Measurements from ENCODE around the gene CACTIN.
"Not testable (repeated sequence)": the region's sequence is repeated elsewhere in the genome, so short reads cannot be mapped to it uniquely, and the experiment has no call there.

CACTIN gene

GRCh38 chr19:3586707-3587346 is 39.8 kb downstream of the CACTIN start:
- Histone ChIP-seq H3K9ac (ENCODE audit: low read depth, low read length) (no peak overlapping the region), H3K4me3 (ENCODE audit: low read length) (no peak overlapping the region), H3K4me1 (ENCODE audit: control insufficient read depth, insufficient read depth, low read length) (peaks cover 6% of the 10 kb centered on the region), H3K4me2 (ENCODE audit: low read length) (no peak overlapping the region), H3K36me3 (ENCODE audit: insufficient read depth, low read length) (no peaks in the 10 kb centered on the region), H3K9me3 (replicated peaks; ENCODE audit: low read length) (no peaks in the 10 kb centered on the region), H3K27me3 (ENCODE audit: control insufficient read depth, insufficient read depth, low read length) (peaks cover 33% of the 10 kb centered on the region)

GRCh38 chr19:3586127-3586626 is 40.4 kb downstream of the CACTIN start:
- H3K4me2 ChIP-seq (ENCODE audit: low read length) = no peak overlapping the region
- H3K27me3 ChIP-seq (ENCODE audit: control insufficient read depth, insufficient read depth, low read length) = peaks cover 27% of the 10 kb centered on the region
- H3K9me3 ChIP-seq (replicated peaks; ENCODE audit: low read length) = no peaks in the 10 kb centered on the region
- no peaks in the 10 kb centered on the region for H3K36me3 ChIP-seq (ENCODE audit: insufficient read depth, low read length)
- H3K4me1 ChIP-seq (ENCODE audit: control insufficient read depth, insufficient read depth, low read length) = peaks cover 6% of the 10 kb centered on the region
- H3K4me3 ChIP-seq (ENCODE audit: low read length) = no peak overlapping the region
- no peak overlapping the region for H3K9ac ChIP-seq (ENCODE audit: low read depth, low read length)

DNA sequence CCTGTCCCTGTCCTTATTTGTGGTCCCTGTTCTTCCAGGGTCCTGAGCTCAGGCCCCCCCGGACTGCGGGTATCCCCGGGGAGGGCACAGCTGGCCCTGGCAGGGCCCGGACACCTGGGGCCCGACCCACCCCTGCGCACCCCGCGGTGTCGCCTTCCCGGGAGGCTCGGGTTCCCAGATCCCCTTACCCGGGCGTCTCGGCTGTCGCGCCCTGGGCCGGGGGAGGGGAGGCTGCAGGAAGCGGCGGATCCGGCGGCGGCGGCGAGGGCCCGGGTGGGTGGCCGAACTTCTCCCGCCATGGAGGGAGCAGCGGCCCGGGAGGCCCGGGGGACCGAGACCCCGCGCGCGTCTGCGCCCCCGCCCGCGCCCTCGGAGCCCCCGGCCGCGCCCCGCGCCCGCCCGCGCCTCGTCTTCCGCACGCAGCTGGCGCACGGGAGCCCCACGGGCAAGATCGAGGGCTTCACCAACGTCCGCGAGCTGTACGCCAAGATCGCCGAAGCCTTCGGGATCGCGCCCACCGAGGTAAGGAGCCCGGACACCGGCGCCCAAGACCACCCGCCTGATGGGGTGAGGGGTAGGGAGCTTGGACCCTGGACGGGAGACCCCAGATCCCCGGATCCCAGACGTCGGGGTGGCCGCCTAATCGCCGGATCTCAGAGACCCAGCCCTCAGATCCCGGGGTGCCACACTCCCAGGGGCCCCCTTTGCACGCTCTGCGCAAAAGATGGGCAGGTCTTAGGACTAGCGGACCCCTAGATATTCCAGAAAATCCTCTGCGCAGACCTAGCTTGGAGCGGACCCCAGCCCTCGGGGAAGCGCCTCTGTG is 41.1 kb downstream of the CACTIN start, which contains the start of gene GIPC3:
Gene GIPC3, plus strand, starts transcription at position 178 of the 826 bp plus-strand sequence. Its CDS starts 120 bp downstream, at position 298.
- Histone ChIP-seq H3K4me3 (ENCODE audit: low read length) (peak within 1 kb of the TSS; percentile 23), H3K4me1 (ENCODE audit: control insufficient read depth, insufficient read depth, low read length) (peaks cover 10% of the 10 kb centered on the region), H3K36me3 (ENCODE audit: insufficient read depth, low read length) (no peaks in the 10 kb centered on the region), H3K9ac (ENCODE audit: low read depth, low read length) (no peak within 1 kb of the TSS), H3K27me3 (ENCODE audit: control insufficient read depth, insufficient read depth, low read length) (peaks cover 25% of the 10 kb centered on the region), H3K4me2 (ENCODE audit: low read length) (peak within 1 kb of the TSS; percentile 55), H3K9me3 (replicated peaks; ENCODE audit: low read length) (no peaks in the 10 kb centered on the region)

- not testable (repeated sequence) for H3K9me3 ChIP-seq (replicated peaks; ENCODE audit: low read length); H3K36me3 ChIP-seq (ENCODE audit: insufficient read depth, low read length); H3K9ac ChIP-seq (ENCODE audit: low read depth, low read length); H3K4me3 ChIP-seq (ENCODE audit: low read length); H3K4me2 ChIP-seq (ENCODE audit: low read length)
- Histone ChIP-seq H3K4me1 (ENCODE audit: control insufficient read depth, insufficient read depth, low read length) (peaks cover 19% of the 10 kb centered on the region), H3K27me3 (ENCODE audit: control insufficient read depth, insufficient read depth, low read length) (peaks cover 24% of the 10 kb centered on the region)
Measured at GRCh38 chr19:3584036-3584802, 42.4 kb downstream of the CACTIN start.

DNA sequence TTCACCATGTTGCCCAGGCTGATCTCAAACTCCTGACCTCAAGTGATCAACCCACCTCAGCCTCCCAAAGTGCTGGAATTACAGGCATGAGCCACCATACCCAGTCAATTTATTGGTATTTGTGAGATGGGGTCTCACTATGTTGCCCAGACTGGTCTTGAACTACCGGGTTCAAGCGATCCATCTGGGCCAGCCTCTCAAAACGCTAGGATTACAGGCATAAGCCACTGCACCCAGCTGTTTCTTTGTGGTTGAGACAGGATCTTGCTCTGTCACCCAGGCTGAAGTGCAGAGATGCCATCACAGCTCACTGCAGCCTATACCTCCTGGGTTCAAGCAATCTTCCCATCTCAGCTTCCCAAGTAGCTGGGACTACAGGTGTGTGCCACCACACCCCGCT is 44.8 kb downstream of the CACTIN start:
- not testable (repeated sequence) for H3K36me3 ChIP-seq (ENCODE audit: insufficient read depth, low read length); H3K9ac ChIP-seq (ENCODE audit: low read depth, low read length); H3K4me2 ChIP-seq (ENCODE audit: low read length); H3K4me3 ChIP-seq (ENCODE audit: low read length); H3K9me3 ChIP-seq (replicated peaks; ENCODE audit: low read length)
- peaks cover 18% of the 10 kb centered on the region for H3K27me3 ChIP-seq (ENCODE audit: control insufficient read depth, insufficient read depth, low read length)
- peaks cover 19% of the 10 kb centered on the region for H3K4me1 ChIP-seq (ENCODE audit: control insufficient read depth, insufficient read depth, low read length)

GRCh38 chr19:3580156-3580934 is 46.2 kb downstream of the CACTIN start:
- Histone ChIP-seq H3K27me3 (ENCODE audit: control insufficient read depth, insufficient read depth, low read length) (peaks cover 5% of the 10 kb centered on the region), H3K4me2 (ENCODE audit: low read length) (peak overlapping the region; percentile 44), H3K4me3 (ENCODE audit: low read length) (no peak overlapping the region), H3K36me3 (ENCODE audit: insufficient read depth, low read length) (peaks cover 10% of the 10 kb centered on the region), H3K9ac (ENCODE audit: low read depth, low read length) (peak overlapping the region; percentile 3), H3K4me1 (ENCODE audit: control insufficient read depth, insufficient read depth, low read length) (peaks cover 15% of the 10 kb centered on the region), H3K9me3 (replicated peaks; ENCODE audit: low read length) (no peaks in the 10 kb centered on the region)

DNA sequence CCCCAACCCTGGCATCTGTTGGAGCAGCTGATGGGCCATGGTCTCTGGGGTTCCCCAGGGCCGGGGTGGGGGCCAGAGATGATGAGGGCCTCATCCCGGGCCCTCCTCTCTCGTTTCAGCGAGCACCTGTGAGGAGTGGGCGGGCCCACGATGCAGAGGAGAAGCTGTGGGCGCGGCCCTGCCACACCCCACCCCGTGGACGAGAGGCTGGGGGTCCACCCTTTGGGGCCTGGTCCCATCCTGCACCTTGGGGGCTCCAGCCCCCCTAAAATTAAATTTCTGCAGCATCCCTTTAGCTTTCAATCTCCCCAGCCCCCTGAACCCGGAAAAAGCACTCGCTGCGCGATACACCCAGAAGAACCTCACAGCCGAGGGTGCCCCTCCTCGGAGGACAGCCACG is 48.2 kb downstream of the CACTIN start:
- Histone ChIP-seq H3K27me3 (ENCODE audit: control insufficient read depth, insufficient read depth, low read length) (no peaks in the 10 kb centered on the region), H3K4me1 (ENCODE audit: control insufficient read depth, insufficient read depth, low read length) (peaks cover 13% of the 10 kb centered on the region), H3K36me3 (ENCODE audit: insufficient read depth, low read length) (peaks cover 19% of the 10 kb centered on the region), H3K9me3 (replicated peaks; ENCODE audit: low read length) (no peaks in the 10 kb centered on the region), H3K4me2 (ENCODE audit: low read length) (no peak overlapping the region), H3K4me3 (ENCODE audit: low read length) (no peak overlapping the region), H3K9ac (ENCODE audit: low read depth, low read length) (no peak overlapping the region)

DNA sequence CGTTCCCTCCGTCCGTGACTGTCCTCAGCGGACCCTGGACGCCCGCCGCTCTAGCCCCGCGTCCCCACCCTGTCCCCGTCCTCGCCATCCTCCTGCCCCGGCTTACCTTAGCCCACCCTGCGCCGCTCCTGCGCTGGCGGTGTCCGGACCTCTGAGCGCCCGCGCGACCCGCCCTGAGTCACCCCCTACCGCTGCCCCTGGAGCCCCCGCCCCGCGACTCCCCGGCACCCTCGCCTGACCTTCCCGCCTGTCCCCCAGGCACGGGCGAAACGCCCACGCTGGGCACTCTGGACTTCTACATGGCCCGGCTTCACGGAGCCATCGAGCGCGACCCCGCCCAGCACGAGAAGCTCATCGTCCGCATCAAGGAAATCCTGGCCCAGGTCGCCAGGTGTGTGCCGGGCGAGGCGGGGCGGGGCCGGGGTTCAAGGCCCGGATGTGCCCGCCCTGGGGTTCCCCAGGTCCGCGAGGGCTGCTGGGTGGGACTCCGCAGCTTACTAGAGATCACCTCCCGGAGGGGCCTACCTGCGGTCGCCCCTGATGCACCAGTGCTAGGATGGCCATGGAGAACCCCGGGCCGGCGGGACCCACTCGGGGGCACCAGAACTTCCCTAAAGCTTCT is 48.8 kb downstream of the CACTIN start:
- Histone ChIP-seq H3K9me3 (replicated peaks; ENCODE audit: low read length) (no peaks in the 10 kb centered on the region), H3K27me3 (ENCODE audit: control insufficient read depth, insufficient read depth, low read length) (no peaks in the 10 kb centered on the region), H3K4me1 (ENCODE audit: control insufficient read depth, insufficient read depth, low read length) (peaks cover 13% of the 10 kb centered on the region), H3K4me3 (ENCODE audit: low read length) (no peak overlapping the region), H3K9ac (ENCODE audit: low read depth, low read length) (no peak overlapping the region), H3K4me2 (ENCODE audit: low read length) (no peak overlapping the region), H3K36me3 (ENCODE audit: insufficient read depth, low read length) (peaks cover 19% of the 10 kb centered on the region)

GRCh38 chr19:3576696-3577443 is 49.7 kb downstream of the CACTIN start:
- H3K27me3 ChIP-seq (ENCODE audit: control insufficient read depth, insufficient read depth, low read length) = no peaks in the 10 kb centered on the region
- H3K9me3 ChIP-seq (replicated peaks; ENCODE audit: low read length) = no peaks in the 10 kb centered on the region
- H3K9ac ChIP-seq (ENCODE audit: low read depth, low read length) = no peak overlapping the region
- H3K4me2 ChIP-seq (ENCODE audit: low read length) = peak overlapping the region; percentile 19
- peaks cover 17% of the 10 kb centered on the region for H3K4me1 ChIP-seq (ENCODE audit: control insufficient read depth, insufficient read depth, low read length)
- H3K36me3 ChIP-seq (ENCODE audit: insufficient read depth, low read length) = peaks cover 19% of the 10 kb centered on the region
- H3K4me3 ChIP-seq (ENCODE audit: low read length) = peak overlapping the region; percentile 28

All from skeletal muscle satellite cell (primary cell).